ENCODE results near the gene CRHR1.

DNA sequence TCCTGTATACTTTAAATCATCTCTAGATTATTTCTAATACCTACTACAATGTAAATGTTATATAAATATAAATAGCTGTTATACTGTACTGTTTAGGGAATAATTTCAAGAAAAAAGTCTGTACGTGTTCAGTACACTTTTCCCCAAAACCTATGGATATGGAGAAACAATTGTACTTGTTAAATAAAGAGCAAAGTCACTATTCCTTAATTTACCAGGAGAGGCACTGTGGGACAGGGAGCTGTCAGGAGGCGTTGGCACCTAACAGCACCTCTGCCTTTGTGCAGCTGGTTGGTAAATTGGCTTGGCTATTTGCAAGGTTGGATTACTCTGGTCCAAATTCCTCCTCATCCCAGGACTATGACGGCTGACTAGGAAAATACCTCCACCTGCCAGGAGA, 28.0 kb downstream of the CRHR1 start:
- TF ChIP-seq, protein P1, sequence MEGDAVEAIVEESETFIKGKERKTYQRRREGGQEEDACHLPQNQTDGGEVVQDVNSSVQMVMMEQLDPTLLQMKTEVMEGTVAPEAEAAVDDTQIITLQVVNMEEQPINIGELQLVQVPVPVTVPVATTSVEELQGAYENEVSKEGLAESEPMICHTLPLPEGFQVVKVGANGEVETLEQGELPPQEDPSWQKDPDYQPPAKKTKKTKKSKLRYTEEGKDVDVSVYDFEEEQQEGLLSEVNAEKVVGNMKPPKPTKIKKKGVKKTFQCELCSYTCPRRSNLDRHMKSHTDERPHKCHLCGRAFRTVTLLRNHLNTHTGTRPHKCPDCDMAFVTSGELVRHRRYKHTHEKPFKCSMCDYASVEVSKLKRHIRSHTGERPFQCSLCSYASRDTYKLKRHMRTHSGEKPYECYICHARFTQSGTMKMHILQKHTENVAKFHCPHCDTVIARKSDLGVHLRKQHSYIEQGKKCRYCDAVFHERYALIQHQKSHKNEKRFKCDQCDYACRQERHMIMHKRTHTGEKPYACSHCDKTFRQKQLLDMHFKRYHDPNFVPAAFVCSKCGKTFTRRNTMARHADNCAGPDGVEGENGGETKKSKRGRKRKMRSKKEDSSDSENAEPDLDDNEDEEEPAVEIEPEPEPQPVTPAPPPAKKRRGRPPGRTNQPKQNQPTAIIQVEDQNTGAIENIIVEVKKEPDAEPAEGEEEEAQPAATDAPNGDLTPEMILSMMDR (conservative IDR thresholded peaks at IDR 0.05): no peak; the same call in 1 of the 2 replicates
- no peak for TF ChIP-seq ZFX (IDR thresholded peaks at IDR 0.05)

Measured in C4-2B (cell line).